Left forelimb (tissue), 1 donor: ENCODE results near the gene VSX1.

ENCODE experiments used
- DNase-seq: peaks from one replicate; pipeline ENCODE4 v3.0.0-alpha.2; 2018; ENCODE audit warnings: low spot score

VSX1 gene

DNA sequence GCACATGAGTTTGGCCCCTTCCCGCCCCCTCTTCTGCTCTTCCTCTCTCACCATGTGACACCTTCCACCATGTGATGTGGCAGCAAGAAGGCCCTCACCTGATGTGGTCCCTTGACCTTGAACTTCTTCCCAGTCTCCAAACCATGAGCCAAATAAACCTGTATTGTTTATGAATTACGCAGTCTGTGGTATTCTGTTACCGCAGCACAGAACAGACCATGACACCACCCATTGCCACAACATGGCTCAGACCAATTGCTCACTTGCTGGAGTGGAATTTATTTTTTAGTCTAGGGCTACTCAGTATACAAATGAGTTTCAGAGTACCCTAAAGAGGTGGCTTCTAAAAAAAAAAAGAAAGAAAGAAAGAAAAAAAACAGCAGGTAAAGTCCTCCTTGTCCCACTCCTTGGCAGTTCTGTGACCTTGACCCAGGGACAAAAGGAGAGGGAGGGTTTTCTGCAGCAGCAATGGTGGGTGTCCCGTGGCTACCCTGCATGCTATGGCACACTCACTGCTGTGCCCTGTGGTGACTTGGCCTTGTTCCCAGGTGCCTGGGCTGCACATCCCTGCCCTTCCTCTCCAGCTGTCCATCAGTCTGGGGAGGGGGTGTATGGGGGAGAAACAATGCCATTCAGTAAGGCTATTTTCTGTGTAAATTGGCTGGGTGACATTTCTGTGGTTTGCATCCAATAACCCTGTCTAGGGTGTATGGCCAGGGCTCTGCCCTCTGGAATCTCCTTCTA lies 5.4 kb upstream of the VSX1 start:
- no peak for DNase-seq

- no peak for DNase-seq
Observed at GRCh38 chr20:25085756-25086495, 4.0 kb upstream of the VSX1 start.

- no peak for DNase-seq
Observed at GRCh38 chr20:25084626-25085187, 2.8 kb upstream of the VSX1 start.

GRCh38 chr20:25083773-25084625 lies 2.1 kb upstream of the VSX1 start:
- DNase-seq, result peak; percentile 60

DNA sequence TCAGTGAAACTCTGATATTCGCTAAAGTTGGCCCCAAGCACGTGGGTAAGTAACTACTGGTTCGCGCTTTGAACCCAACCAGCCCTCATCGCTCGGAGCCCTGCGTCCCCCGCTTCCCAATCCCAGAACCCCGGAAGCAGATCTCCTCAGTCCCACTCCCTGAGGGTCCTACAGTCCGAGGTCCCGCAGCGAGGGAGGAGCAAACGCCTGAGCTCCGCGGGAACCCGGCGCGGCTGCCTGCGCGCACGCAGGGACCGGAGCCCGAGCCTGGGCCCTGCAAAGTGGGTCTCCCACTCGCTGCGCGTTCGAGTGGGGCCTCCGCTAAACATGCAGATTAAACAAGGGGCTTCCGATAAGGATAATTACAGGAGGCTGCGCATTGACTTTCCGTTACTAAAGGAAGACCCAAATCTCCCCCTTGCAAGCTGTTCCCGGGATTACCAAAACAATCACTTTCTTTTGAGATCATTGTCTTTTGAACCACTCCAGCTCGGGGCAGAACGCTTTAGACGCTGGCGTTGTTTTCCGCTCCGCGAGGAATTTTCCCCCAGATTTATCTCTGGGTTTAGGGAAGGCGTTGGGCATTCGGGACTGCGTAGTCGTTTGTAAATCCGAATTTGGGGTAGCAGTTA lies 1.3 kb upstream of the VSX1 start:
- no peak for DNase-seq

GRCh38 chr20:25082498-25082873 lies 545 bp upstream of the VSX1 start:
- DNase-seq, result no peak

- DNase-seq, result peak; percentile 58
Observed at GRCh38 chr20:25081065-25081729, 744 bp downstream of the VSX1 start.

GRCh38 chr20:25079171-25079570 lies 2.8 kb downstream of the VSX1 start:
- peak; percentile 30 for DNase-seq

DNA sequence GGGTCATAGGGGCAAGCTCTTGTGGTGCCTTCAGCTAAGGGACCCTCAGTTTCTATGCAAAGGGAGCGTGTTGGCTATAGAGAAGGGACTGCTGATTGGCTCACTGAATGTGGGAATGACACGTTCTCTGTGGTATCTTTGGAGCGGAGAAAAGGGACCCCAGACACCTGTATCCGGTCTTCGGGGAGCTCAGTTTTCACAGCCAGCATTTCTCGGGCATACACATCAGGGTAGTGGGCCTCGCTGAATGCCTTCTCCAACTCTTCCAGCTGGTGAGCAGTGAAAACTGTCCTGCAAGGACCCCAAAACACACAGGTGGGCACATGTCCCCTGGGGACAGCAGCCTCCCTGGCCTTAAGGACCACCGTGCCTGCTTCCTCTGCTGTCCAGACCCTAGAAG lies 3.3 kb downstream of the VSX1 start:
- peak; percentile 34 for DNase-seq

DNA sequence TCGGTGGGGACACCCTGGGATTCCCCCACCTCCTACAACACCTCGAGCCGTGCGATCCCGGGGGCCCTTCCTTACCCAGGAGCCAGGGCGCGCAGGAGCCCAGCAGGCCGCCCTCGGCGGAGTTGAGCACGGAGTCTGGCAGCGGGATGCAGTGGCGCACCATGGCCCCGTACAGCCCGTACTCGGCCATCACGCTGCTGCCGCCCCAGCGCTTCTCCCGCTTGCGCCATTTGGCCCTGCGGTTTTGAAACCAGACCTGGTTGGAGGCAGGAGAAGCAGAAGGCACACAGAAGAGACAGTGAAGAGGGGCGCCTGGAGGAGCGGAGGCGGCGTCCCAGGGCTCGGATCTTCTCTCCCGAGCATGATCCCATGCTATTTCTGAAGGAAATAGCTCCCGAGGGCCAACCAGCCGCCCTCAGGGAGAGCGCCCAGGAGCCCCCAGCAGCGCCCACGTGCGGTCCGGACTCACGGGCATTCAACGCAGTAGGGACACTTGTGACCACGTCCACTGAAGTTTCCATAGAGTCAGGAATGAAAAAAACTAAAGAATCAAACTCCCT lies 4.3 kb downstream of the VSX1 start:
- peak; percentile 57 for DNase-seq

DNA sequence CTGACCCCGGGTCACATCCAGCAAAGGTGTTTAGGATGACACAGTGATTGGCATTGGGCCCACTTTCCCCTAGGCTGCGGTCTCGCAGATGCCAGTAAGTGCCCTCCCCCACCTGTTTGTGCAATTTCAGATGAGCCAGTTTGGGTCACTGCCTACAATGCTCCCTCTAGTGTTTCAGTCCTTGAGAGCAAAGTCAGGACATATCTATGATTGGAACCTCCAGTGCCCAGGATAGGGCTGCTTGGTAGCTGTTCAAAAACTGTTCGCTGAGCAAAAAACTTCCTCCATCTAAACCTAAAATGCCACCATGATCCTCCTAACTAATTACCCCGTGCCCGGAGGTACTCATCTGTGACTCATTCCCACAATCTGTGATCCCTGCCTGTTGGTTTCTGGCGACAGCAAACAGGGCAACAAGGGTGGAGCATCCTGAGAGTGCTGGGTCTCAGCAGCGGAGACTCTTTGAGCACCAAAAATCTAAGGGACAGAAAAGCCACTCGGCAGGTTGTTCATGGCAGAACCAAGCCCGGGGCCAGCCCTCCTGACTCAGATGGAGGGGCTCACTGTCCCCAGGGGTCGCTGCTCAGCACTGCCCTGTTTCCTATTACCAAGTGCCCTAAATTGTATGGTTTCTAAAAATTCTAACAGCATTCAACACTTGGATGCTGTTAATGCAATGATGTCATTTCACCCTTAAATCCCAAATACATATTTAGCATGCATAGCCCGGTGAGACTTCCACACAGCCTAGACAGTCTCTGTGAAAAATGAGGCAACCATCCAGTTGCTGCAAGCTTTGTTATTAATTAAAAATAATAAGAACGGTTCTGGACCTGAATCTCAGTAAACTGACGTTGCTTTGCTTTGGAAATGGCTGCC lies 5.0 kb downstream of the VSX1 start:
- DNase-seq, result peak; percentile 22

- peak; percentile 17 for DNase-seq
Observed at GRCh38 chr20:25076201-25076600, 5.7 kb downstream of the VSX1 start.

DNA sequence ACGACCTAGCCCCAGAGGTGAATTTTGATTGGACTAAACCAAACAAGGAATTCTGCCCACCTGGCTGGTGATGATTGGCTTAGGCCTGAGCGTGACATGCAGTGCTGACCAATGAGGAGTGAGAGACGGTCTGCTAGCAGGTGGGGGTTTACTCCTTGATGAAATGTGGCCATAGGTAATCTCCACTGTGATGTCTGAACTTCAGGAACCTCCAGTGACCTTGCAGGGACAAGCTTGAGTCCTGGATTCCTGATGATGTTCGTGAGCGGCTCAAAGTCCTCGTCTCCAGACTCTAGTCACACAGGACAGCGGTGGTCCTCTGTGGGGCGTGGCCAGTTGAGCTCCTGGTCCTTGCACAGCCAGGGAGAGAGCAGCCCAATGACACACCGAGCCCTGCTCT lies 8.4 kb downstream of the VSX1 start:
- peak; percentile 40 for DNase-seq

- no peak for DNase-seq
Observed at GRCh38 chr20:25072226-25072811, 9.6 kb downstream of the VSX1 start.

- DNase-seq, result peak; percentile 42
Observed at GRCh38 chr20:25071734-25072133, 10.2 kb downstream of the VSX1 start.

DNA sequence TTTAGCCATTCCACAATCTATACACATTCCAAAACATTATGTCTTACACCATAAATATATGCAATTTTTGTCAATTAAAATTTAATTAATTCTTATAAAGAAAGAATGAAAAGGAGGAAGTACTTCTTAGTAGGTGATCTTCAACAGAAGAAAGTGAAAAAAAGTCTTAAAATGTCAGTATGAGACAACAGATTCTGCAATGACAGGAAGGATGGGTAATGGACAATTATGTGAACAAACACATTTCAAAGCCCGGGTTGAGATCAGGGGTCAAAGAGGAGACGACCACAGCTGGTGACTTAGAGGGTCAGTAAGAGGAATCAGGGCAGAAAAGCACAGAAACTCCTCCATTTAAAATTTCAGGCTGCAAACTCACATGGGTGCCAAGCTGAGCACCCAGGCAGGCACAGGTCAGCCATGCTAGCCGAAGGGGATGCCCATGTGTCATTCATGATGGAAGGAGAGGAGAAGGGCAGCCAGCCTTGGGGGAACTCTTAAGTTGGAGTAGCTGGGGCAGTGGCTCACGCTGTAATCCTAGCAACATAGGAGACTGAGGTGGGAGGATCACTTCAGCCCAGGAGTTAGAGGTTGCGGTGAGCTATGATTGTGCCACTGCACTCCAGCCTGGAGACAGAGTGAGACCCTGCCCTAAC lies 11.0 kb downstream of the VSX1 start:
- DNase-seq, result peak; percentile 12

GRCh38 chr20:25067102-25067987 lies 14.6 kb downstream of the VSX1 start:
- no peak for DNase-seq

DNA sequence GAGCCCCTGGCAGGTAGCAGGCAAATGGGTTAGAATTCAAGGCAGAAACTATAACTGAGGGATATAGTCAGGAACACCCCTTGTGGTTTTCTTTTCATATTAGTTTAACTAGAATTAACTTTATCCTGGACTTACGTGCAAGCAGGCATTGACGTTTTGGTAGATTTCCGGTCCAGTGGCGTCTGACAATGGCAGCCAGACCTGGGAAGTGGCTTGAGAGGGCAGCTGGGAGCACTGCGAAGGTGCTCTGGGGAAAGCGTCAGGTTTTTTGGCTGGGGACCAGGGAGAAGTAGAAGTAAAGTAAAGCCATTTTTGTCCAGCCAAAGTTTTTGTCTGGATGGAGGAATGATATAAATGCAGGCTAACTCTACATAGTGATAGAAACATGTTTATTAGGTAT lies 15.6 kb downstream of the VSX1 start:
- no peak for DNase-seq
